GM21619 (cell line): ENCODE data around the gene CYP26B1.
"Not testable (repeated sequence)": the region's sequence is repeated elsewhere in the genome, so short reads cannot be mapped to it uniquely, and the experiment has no call there.

ENCODE experiments used
- ATAC-seq: cut with Tn5 transposase; IDR thresholded peaks from one replicate; pipeline ENCODE4 v1.9.1; 2021; ENCODE audit not compliant: unreplicated experiment

Gene CYP26B1

GRCh38 chr2:72111061-72111460 is 36.6 kb downstream of the CYP26B1 start:
- no peak for ATAC-seq

GRCh38 chr2:72109904-72110303 is 37.8 kb downstream of the CYP26B1 start:
- no peak for ATAC-seq

DNA sequence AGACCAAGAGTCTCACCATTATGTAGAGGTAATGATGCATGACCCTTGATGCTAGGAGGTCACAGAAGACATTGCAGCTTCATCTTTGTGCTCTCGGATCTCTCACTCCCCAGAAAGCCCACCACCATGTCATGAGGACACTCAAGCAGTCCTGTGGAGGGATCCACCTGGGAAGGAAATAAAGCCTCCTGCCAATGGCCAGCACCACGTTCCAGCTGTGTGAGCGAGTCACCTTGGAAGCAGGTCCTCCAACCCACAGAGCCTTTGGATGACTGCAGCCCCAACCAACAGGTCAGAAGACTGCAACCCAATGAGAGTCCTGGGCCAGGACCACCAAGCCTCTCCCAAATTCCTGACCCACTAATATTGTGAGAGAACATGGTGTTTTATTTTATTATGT is 38.4 kb downstream of the CYP26B1 start:
- no peak for ATAC-seq

GRCh38 chr2:72108121-72108520 is 39.5 kb downstream of the CYP26B1 start:
- ATAC-seq: no peak

DNA sequence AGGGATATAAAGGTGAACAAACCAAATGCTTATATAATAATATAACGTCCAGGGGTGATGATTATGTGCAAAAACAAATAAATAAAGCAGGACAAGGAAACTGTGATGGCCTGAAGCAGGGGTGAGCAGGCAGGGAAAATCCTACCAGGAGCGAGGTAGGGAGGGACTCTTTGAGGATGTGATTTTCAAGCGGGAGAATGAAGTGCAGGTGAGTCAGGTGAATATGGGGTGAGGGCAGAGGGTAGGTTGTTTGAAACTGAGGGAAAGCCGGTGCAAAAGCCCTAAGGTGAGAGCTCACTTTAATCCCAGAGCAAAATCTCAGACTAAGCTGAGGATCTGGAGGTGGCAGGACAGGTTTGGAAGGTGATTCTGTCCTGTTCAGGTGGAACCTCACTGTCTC is 40.7 kb downstream of the CYP26B1 start:
- no peak for ATAC-seq

GRCh38 chr2:72104821-72105588 is 42.7 kb downstream of the CYP26B1 start:
- ATAC-seq: no peak

GRCh38 chr2:72103690-72104089 is 44.0 kb downstream of the CYP26B1 start:
- no peak for ATAC-seq

DNA sequence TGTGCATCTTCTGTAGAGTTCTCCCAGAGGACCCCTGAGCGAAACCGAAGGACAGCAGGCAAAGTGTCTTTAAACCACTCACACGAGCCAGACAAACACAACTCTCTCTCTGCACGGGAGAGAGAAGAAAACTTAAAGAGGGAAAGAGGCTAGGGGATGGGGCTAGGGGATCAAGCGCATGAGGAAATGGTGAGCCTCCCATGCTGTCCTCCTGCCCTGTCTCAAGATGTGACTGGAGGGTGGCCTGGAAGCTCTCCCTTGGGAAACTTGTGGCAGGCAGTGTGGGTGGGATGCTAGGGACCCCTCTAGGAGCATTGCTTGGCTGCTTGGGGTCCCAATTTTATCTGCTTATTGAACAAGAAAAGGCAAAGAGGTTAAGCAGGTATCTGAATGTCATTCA is 44.5 kb downstream of the CYP26B1 start:
- no peak for ATAC-seq

- no peak for ATAC-seq
Observed at GRCh38 chr2:72098935-72099334, 48.7 kb downstream of the CYP26B1 start.

- ATAC-seq: no peak
Observed at GRCh38 chr2:72097276-72097675, 50.4 kb downstream of the CYP26B1 start.

GRCh38 chr2:72096181-72096580 is 51.5 kb downstream of the CYP26B1 start:
- ATAC-seq: no peak

DNA sequence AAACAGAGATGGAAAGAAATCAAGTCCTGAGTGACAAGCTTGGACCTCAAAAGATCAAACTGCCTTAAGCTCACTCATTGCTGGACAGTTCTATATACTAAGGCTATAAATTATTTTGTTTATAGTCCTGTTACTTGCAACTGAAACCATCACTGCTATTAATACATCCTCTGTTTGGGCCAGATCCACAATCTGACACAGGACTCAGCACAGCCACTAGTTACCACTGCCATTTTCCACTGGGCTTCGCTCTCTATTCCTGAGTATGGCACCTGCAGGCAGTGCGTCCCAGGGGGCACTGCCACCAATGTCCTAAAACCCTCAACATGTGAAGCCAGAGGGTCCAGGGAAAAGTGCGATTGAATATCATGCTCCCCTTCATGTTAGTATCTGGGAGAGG is 52.3 kb downstream of the CYP26B1 start:
- ATAC-seq: no peak

- no peak for ATAC-seq
Observed at GRCh38 chr2:72094701-72095100, 53.0 kb downstream of the CYP26B1 start.

DNA sequence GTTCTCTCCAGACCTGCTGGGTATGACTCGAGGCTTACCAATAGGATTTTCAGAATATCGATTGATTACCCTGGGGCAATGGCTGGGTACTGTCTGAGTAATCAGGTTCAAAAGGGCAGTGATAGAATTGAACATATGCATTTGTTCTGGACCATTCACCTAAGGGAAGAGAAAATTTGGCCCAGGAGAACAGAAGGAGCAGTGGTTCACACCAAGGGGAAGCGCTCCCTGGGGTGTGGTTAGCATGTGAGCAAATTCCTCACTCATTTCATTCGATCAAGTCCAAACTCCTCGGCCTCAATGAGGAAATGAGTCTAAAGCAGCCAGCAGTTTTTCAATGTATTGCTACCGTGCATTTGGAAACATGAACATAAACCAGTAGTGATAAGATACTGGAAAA is 55.6 kb downstream of the CYP26B1 start:
- ATAC-seq: no peak

DNA sequence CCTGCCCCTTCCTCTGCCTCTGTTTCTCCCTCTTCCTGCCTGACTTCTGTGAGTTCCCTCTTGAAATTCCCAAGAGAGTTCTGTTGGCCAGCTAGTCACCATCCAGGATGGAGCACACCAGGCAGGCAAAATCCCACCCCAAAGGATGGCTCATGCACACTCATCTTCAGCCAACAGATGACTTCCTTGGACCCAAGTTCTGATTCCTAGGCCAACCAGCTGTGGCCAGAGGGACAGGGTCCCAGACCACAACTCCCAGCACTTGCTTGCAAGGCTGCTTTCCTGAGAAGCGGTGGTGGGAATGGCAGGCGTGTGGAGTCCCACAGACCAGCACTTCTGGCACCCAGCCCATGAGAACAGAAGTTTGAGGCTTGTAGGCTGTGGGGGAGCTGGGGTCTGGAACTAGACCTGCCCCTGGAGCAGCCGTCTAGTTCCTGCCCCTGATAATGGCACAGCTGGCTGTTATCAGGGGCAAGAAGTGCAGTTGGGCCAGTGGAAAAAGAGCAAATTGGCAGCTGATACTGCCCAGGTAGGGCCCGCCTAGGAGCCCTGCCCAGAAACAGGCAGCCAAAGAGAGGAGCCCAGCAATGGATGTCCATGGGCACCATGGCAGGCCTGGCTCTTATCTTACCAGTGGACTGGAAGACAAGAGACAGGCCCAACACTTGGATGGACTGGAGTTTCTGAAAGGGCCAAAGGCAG is 56.7 kb downstream of the CYP26B1 start:
- ATAC-seq: no peak

DNA sequence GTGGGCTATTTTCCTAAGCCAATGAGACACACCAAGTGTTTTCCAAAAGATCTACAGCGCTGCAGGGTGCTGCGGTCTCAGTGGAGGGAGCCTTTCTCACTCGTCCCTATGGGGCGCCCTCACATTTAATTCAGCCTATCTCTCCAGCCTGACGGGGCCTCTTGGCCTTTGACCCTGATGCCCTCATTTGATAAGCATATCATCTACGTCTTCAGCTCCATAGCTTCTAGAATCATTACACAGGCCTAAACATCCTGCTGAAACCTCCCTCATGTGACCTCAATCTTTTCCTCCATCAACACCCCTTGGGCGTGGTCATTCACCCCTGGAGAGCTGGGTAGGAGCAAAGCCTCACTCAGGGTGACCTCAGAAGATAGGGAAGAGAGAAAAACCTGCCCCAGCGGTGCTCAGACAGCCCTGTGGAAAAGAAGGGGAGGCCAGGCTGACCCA is 57.4 kb downstream of the CYP26B1 start:
- no peak for ATAC-seq

DNA sequence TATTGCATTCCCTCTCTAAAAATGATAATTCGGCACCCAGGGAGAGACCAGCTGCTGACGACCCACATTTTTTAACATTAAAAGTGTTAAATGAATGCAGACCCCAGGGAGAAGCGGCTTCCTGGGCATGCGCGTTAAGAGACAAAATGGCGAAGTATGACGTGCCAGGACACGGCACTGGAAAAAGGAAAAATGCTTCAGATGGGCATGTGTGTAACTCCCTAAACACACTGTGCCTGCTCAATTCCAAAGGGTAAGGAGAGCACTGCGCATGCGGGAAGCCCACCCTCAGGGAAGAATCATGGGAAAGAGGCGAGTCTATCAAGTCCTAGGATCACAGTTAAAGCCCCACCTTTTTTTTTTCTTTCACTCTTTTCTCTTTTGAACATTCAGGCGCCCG is 58.1 kb downstream of the CYP26B1 start:
- ATAC-seq: no peak

DNA sequence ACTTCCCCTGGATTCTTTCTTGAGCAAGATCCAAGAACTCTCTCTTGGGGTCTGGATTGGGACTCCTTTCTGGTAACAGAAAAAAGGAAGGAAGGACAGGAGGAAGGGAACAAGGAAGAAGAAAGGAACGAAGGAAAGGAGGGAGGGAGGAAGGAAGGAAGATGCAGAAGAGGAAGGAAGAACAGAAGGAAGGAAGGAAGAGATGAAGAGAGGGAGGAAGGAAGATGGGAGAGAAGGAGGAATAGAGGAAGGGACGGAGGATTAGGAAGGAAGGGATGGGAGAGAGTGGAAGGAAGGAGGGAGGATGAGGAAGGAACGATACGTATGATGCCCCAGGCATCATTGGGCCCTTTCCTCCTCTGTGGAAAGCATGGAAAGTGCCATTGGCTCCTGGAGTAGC is 58.6 kb downstream of the CYP26B1 start:
- no peak for ATAC-seq

- not testable (repeated sequence) for ATAC-seq
Observed at GRCh38 chr2:72086871-72087633, 60.6 kb downstream of the CYP26B1 start.

GRCh38 chr2:72085513-72085912 is 62.1 kb downstream of the CYP26B1 start:
- no peak for ATAC-seq

DNA sequence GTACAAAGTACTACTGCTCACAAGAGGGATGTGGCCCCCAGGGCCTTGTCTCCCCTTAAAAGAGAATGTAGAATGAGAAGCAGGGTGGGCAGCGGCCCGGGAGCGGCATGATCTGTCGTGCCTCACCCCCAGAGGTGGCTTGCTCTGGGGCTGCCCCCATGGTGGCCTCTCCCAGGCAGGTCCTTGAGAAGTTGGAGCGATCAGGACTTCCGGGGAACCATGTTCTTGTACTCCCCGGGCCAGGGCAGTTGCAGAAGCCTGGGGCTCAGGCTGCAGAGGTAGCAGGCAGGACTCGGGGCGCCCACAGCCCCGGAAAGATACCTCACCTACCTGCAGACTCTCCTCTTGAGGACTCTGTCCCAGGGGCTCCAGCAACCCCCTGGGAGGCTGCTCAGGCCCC is 62.6 kb downstream of the CYP26B1 start:
- no peak for ATAC-seq

DNA sequence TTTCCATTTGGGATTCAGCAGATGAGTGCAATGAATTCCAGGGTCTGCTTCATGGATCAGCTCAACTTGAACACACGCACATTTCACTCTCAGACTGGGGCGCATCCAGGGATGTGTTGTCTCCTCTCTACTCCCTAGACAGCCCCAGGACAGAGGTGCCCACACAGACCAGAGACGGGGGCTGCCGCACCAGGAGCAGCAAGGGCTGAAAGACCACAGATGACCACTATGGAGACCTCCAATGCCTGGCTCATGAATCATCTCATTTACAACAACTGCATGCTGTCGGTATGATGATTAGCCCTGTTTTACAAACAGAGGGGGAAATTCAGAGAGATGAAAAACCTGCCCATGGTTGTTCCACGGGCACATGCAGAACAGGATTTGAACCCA is 63.1 kb downstream of the CYP26B1 start:
- ATAC-seq: no peak
